Endodermal cell (in vitro differentiated cells): Measurements from ENCODE around the gene DUOX1. TPM values are rescaled to one million over a fixed set of nuclear protein-coding genes. Genes with fewer than 3 reads are reported as not detected.

ENCODE experiments used
- DNase-seq: peaks from one replicate; pipeline ENCODE4 v3.0.0-alpha.2; 2017
- H3K27ac ChIP-seq: 2 replicates; pipeline ENCODE4 v1.5.1; 2013; ENCODE audit warnings: mild to moderate bottlenecking, low read depth, low read length, moderate library complexity
- H3K27me3 ChIP-seq: 2 replicates; pipeline ENCODE4 v1.6.1; 2013; ENCODE audit warnings: mild to moderate bottlenecking, low read length, moderate library complexity; ENCODE audit not compliant: insufficient read depth, control insufficient read depth, poor library complexity, severe bottlenecking
- H3K36me3 ChIP-seq: 2 replicates; pipeline ENCODE4 v1.7.0; 2013; ENCODE audit warnings: mild to moderate bottlenecking, low read length, moderate library complexity; ENCODE audit not compliant: control insufficient read depth, insufficient read depth
- H3K4me1 ChIP-seq: one replicate; pipeline ENCODE4 v1.7.0; 2013; ENCODE audit warnings: low read length; ENCODE audit not compliant: control insufficient read depth, insufficient read depth
- H3K4me3 ChIP-seq: 2 replicates; pipeline ENCODE4 v1.5.1; 2013; ENCODE audit warnings: mild to moderate bottlenecking, low read length, moderate library complexity
- H3K9ac ChIP-seq: 2 replicates; pipeline ENCODE4 v1.6.1; 2013; ENCODE audit warnings: mild to moderate bottlenecking, low read length, moderate library complexity; ENCODE audit not compliant: poor library complexity, severe bottlenecking; ENCODE audit errors: extremely low read depth
- H3K9me3 ChIP-seq: 2 replicates; pipeline ENCODE4 v1.6.1; 2013; ENCODE audit warnings: mild to moderate bottlenecking, low read length, moderate library complexity; ENCODE audit not compliant: control insufficient read depth
- H3K27ac Mint-ChIP-seq: 2 replicates; pipeline ENCODE4 v1.8.0; 2020; ENCODE audit warnings: mixed read lengths
- H3K27me3 Mint-ChIP-seq: 2 replicates; pipeline ENCODE4 v1.8.0; 2021; ENCODE audit warnings: mild to moderate bottlenecking, mixed read lengths; ENCODE audit not compliant: insufficient read depth
- H3K36me3 Mint-ChIP-seq: 2 replicates; pipeline ENCODE4 v1.8.0; 2020; ENCODE audit warnings: low read depth, mixed read lengths
- H3K4me1 Mint-ChIP-seq: 2 replicates; pipeline ENCODE4 v1.8.0; 2020; ENCODE audit warnings: mixed read lengths
- H3K4me3 Mint-ChIP-seq: 2 replicates; pipeline ENCODE4 v1.8.0; 2020; ENCODE audit warnings: mild to moderate bottlenecking, moderate library complexity, mixed read lengths
- H3K9me3 Mint-ChIP-seq: 2 replicates; pipeline ENCODE4 v1.8.0; 2020; ENCODE audit warnings: mild to moderate bottlenecking, mixed read lengths
- WGBS, 2 experiments: methylation state at CpG; one replicate each; pipeline versions ENCODE4 v1.1.5 to v1.1.7; 2013; ENCODE audit warnings: missing lambda C conversion rate in 2 of 2, mixed read lengths in 1 of 2; ENCODE audit not compliant: insufficient coverage in 1 of 2, insufficient read length in 1 of 2; 5-methylcytosine and 5-hydroxymethylcytosine counted together
- total RNA-seq, 2 donors: library from RNA; stranded (reverse); fragmentation: NEBNext Ultra II Directional in 1 of 2; extraction: Animal tissue kit (Norgen Biotek cat#: 25700) in 1 of 2; gene quantifications; 2 replicates in 1 of 2; 3 replicates in 1 of 2; pipeline ENCODE4 v1.2.1, GENCODE V29; 2021
- TF ChIP-seq, protein P1 (sequence below): fragments of 200-600 bp; sonication (generic); conservative IDR thresholded peaks from 2 replicates; pipeline ENCODE4 v1.5.0; 2021; ENCODE audit warnings: antibody characterized with exemption, mild to moderate bottlenecking

Gene DUOX1
- total RNA-seq, 2 donors from 2014 or later: 1.2 to 1.9 TPM

DNA sequence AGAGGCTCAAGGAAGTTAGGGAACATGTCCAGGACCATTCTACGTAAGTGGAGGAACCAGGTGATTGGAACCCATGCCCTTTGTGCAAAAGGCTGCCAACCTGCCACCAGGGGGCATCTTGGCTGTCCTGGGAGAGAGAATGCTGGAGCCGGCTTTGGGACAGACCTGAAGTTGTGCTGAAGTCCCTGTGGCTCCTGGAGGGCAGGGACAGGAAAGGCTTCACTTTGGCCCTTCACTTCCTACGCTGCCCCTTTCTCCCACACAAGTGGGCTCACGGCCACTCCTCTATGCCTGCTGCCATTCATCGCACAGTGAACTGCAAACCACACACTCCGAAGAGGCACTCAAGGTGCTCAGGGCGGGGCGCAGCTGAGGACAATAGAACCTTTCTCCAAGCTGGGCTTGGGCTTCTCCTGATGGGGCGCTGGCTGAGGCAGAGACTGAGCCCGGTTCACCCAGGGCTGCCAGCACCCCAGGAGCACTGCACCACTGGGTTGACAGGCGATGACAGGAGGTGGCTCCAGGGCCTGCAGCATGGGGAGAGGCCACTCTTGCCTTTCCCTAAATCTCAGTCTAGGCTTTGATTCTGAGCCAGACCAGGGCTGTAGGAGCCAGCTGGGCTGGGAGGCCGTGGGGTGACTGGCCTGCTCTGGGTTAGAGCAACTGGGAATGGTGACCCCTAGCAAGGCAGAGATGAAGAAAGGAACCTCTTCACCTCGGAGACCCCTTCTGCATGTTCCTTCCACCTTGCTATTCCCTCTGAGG is 49.6 kb downstream of the DUOX1 start:
- Mint-ChIP-seq H3K9me3 (no peaks in the 10 kb centered on the region), H3K27ac (no peak overlapping the region), H3K4me3 (no peak overlapping the region), H3K4me1 (peaks cover 26% of the 10 kb centered on the region), H3K36me3 (peaks cover 43% of the 10 kb centered on the region), H3K27me3 (no peaks in the 10 kb centered on the region)
- Histone ChIP-seq H3K27ac (no peak overlapping the region), H3K27me3 (no peaks in the 10 kb centered on the region), H3K4me3 (no peak overlapping the region), H3K9ac (no peak overlapping the region), H3K4me1 (peaks cover 6% of the 10 kb centered on the region), H3K9me3 (no peaks in the 10 kb centered on the region), H3K36me3 (no peaks in the 10 kb centered on the region)
- TF ChIP-seq, protein P1, sequence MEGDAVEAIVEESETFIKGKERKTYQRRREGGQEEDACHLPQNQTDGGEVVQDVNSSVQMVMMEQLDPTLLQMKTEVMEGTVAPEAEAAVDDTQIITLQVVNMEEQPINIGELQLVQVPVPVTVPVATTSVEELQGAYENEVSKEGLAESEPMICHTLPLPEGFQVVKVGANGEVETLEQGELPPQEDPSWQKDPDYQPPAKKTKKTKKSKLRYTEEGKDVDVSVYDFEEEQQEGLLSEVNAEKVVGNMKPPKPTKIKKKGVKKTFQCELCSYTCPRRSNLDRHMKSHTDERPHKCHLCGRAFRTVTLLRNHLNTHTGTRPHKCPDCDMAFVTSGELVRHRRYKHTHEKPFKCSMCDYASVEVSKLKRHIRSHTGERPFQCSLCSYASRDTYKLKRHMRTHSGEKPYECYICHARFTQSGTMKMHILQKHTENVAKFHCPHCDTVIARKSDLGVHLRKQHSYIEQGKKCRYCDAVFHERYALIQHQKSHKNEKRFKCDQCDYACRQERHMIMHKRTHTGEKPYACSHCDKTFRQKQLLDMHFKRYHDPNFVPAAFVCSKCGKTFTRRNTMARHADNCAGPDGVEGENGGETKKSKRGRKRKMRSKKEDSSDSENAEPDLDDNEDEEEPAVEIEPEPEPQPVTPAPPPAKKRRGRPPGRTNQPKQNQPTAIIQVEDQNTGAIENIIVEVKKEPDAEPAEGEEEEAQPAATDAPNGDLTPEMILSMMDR: peak; percentile 86
- DNase-seq: peak; percentile 91
- 92 to 95% methylated on average over 9 to 13 of the region's 13 CpGs for WGBS, 2 experiments

DNA sequence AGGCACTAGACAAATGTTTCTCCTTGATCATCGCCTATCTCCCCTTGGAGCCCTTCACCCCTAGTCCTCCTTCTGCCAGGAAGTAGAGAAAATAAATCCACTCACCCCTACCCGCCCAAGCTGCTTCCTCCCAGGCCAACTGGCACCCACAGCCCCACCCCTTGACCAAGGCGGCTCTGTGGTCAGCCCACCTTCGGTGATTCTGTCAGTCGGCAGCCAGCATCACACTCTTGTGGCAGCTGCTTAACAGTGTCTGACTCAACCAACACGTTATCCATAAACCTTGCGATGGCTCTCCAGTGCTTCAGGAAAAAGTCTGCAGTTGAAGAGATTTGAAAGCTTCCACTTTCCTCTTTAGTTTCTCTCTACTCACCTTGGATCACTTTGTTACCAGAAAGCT is 50.4 kb downstream of the DUOX1 start:
- no peak for DNase-seq
- peaks cover 36% of the 10 kb centered on the region for H3K36me3 Mint-ChIP-seq
- Histone ChIP-seq H3K27ac (no peak overlapping the region), H3K4me3 (no peak overlapping the region), H3K9ac (no peak overlapping the region), H3K9me3 (no peaks in the 10 kb centered on the region), H3K4me1 (peaks cover 6% of the 10 kb centered on the region), H3K27me3 (no peaks in the 10 kb centered on the region), H3K36me3 (no peaks in the 10 kb centered on the region)
- no peak overlapping the region for H3K4me3 Mint-ChIP-seq
- no peaks in the 10 kb centered on the region for H3K27me3 Mint-ChIP-seq
- 93 to 100% methylated on average over 4 to 7 of the region's 7 CpGs for WGBS, 2 experiments
- H3K9me3 Mint-ChIP-seq: no peaks in the 10 kb centered on the region
- no peak overlapping the region for H3K27ac Mint-ChIP-seq
- peaks cover 30% of the 10 kb centered on the region for H3K4me1 Mint-ChIP-seq
- TF ChIP-seq, protein P1: no peak

DNA sequence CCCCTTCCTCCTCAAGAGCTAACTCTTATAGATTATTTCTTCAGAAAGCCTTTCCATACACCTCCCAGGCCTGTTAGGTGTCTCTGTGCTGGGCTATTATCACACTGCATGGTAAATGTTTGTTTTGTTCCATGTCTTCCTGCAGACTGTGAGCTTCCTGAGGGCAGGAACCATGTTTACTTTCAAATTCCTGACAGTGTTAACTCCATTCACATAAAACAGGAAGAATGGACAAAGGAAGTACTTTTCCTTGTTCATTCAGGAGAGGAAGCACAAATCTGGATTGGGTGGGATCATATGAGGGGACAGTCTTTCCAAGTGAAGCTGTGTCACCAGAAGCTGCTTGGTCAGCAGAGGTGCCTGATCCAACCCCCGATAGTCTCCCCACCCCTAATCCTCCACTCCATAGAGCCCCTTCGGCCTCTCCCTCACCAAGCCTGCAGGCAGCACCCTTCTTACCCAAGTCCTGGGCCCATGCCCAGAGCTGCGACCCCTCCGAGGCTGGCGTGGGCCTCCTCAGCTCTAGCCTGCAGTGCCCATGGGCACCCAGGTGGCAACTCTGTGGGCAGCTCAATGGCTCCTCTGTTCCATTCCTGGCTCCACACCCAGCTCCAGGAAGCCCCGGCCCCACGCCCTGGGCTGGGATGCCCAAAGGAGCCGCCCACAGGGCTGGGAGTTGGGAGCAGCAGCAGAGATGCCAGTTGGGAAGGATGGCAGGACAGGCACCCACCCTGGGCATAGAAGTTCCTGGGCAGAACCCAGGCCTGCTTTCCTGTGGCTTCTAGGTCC is 51.0 kb downstream of the DUOX1 start:
- H3K4me3 ChIP-seq: no peak overlapping the region
- no peak for DNase-seq
- H3K27me3 Mint-ChIP-seq: no peaks in the 10 kb centered on the region
- no peak overlapping the region for H3K27ac Mint-ChIP-seq
- H3K27me3 ChIP-seq: no peaks in the 10 kb centered on the region
- TF ChIP-seq, protein P1: no peak
- no peak overlapping the region for H3K27ac ChIP-seq
- no peaks in the 10 kb centered on the region for H3K9me3 Mint-ChIP-seq
- H3K4me1 Mint-ChIP-seq: peaks cover 34% of the 10 kb centered on the region
- H3K4me3 Mint-ChIP-seq: no peak overlapping the region
- peaks cover 36% of the 10 kb centered on the region for H3K36me3 Mint-ChIP-seq
- no peaks in the 10 kb centered on the region for H3K36me3 ChIP-seq
- H3K4me1 ChIP-seq: peaks cover 6% of the 10 kb centered on the region
- no peaks in the 10 kb centered on the region for H3K9me3 ChIP-seq
- H3K9ac ChIP-seq: no peak overlapping the region
- 84 to 100% methylated on average over 2 to 8 of the region's 8 CpGs for WGBS, 2 experiments
